ENCODE results near the gene TYK2.

The TYK2 gene

DNA sequence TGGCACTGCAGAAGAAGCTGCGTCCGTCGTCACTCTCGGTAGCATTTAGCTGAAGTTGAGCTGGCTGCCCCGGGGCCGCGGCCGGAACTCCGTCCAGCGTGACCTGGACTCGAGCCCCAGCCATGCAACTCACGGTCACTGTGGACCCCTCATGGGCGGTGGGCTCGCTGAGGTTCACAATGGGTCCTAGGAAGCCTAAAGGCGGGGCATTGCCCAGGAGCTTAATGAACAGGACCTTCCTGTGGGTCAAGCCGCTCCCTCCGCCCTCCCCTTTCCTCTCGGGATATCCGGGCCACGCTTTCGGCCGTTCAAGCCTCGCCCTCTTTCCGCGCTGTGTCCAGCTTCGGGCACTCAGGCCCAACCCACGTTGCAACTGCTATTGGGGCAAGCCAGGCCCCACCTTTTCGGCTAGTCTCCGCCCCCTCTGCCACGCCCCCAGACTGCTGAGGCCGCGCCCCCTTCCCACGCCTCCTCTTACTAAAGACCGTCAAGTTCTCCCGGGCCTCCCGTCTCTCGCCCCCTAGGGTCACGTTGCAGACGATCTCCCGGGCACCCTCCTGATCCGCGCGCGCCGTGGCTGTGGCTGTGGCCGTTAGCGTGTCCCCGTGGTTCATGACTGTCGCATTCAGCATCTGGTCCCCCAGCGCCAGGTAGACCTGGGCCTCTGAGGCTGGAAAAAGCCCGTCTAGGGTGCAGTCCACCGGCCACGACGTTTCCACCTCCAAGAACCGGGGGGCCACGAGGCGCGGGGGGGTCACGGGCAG, 45.6 kb downstream of the TYK2 start (continued):
- TF ChIP-seq, protein P1, sequence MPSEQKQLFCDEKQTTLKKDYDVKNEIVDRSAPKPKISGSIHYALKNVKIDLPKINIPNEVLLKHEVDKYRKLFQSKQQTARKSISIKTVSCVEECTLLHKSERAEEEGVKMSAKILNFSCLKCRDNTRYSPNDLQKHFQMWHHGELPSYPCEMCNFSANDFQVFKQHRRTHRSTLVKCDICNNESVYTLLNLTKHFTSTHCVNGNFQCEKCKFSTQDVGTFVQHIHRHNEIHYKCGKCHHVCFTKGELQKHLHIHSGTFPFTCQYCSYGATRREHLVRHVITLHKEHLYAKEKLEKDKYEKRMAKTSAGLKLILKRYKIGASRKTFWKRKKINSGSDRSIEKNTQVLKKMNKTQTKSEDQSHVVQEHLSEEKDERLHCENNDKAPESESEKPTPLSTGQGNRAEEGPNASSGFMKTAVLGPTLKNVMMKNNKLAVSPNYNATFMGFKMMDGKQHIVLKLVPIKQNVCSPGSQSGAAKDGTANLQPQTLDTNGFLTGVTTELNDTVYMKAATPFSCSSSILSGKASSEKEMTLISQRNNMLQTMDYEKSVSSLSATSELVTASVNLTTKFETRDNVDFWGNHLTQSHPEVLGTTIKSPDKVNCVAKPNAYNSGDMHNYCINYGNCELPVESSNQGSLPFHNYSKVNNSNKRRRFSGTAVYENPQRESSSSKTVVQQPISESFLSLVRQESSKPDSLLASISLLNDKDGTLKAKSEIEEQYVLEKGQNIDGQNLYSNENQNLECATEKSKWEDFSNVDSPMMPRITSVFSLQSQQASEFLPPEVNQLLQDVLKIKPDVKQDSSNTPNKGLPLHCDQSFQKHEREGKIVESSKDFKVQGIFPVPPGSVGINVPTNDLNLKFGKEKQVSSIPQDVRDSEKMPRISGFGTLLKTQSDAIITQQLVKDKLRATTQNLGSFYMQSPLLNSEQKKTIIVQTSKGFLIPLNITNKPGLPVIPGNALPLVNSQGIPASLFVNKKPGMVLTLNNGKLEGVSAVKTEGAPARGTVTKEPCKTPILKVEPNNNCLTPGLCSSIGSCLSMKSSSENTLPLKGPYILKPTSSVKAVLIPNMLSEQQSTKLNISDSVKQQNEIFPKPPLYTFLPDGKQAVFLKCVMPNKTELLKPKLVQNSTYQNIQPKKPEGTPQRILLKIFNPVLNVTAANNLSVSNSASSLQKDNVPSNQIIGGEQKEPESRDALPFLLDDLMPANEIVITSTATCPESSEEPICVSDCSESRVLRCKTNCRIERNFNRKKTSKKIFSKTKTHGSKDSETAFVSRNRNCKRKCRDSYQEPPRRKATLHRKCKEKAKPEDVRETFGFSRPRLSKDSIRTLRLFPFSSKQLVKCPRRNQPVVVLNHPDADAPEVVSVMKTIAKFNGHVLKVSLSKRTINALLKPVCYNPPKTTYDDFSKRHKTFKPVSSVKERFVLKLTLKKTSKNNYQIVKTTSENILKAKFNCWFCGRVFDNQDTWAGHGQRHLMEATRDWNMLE (tag by site-specific recombination; conservative IDR thresholded peaks at IDR 0.05; ENCODE audit: low read depth) = no peak
- TF ChIP-seq ZNF626 (tag by site-specific recombination; IDR thresholded peaks at IDR 0.05) = no peak
- TF ChIP-seq, protein P2, sequence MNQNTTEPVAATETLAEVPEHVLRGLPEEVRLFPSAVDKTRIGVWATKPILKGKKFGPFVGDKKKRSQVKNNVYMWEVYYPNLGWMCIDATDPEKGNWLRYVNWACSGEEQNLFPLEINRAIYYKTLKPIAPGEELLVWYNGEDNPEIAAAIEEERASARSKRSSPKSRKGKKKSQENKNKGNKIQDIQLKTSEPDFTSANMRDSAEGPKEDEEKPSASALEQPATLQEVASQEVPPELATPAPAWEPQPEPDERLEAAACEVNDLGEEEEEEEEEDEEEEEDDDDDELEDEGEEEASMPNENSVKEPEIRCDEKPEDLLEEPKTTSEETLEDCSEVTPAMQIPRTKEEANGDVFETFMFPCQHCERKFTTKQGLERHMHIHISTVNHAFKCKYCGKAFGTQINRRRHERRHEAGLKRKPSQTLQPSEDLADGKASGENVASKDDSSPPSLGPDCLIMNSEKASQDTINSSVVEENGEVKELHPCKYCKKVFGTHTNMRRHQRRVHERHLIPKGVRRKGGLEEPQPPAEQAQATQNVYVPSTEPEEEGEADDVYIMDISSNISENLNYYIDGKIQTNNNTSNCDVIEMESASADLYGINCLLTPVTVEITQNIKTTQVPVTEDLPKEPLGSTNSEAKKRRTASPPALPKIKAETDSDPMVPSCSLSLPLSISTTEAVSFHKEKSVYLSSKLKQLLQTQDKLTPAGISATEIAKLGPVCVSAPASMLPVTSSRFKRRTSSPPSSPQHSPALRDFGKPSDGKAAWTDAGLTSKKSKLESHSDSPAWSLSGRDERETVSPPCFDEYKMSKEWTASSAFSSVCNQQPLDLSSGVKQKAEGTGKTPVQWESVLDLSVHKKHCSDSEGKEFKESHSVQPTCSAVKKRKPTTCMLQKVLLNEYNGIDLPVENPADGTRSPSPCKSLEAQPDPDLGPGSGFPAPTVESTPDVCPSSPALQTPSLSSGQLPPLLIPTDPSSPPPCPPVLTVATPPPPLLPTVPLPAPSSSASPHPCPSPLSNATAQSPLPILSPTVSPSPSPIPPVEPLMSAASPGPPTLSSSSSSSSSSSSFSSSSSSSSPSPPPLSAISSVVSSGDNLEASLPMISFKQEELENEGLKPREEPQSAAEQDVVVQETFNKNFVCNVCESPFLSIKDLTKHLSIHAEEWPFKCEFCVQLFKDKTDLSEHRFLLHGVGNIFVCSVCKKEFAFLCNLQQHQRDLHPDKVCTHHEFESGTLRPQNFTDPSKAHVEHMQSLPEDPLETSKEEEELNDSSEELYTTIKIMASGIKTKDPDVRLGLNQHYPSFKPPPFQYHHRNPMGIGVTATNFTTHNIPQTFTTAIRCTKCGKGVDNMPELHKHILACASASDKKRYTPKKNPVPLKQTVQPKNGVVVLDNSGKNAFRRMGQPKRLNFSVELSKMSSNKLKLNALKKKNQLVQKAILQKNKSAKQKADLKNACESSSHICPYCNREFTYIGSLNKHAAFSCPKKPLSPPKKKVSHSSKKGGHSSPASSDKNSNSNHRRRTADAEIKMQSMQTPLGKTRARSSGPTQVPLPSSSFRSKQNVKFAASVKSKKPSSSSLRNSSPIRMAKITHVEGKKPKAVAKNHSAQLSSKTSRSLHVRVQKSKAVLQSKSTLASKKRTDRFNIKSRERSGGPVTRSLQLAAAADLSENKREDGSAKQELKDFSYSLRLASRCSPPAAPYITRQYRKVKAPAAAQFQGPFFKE (tag by site-specific recombination; IDR thresholded peaks at IDR 0.05; ENCODE audit: borderline replicate concordance) = no peak
- TF ChIP-seq EGR2 (tag by site-specific recombination; IDR thresholded peaks at IDR 0.05; ENCODE audit: low read depth) = peak; percentile 90
- TF ChIP-seq ZNF76 (tag by site-specific recombination; IDR thresholded peaks at IDR 0.05; ENCODE audit: borderline replicate concordance, low read depth) = no peak
- TF ChIP-seq ZIC2 (tag by site-specific recombination; IDR thresholded peaks at IDR 0.05) = peak; percentile 40; the same call in 1 of the 2 replicates
- TF ChIP-seq, protein P3, sequence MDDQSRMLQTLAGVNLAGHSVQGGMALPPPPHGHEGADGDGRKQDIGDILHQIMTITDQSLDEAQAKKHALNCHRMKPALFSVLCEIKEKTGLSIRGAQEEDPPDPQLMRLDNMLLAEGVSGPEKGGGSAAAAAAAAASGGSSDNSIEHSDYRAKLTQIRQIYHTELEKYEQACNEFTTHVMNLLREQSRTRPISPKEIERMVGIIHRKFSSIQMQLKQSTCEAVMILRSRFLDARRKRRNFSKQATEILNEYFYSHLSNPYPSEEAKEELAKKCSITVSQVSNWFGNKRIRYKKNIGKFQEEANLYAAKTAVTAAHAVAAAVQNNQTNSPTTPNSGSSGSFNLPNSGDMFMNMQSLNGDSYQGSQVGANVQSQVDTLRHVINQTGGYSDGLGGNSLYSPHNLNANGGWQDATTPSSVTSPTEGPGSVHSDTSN (CRISPR knock-in tag; IDR thresholded peaks at IDR 0.05) = no peak
- no peak for TF ChIP-seq ZNF785 (tag by site-specific recombination; IDR thresholded peaks at IDR 0.05)
- TF ChIP-seq, protein P4, sequence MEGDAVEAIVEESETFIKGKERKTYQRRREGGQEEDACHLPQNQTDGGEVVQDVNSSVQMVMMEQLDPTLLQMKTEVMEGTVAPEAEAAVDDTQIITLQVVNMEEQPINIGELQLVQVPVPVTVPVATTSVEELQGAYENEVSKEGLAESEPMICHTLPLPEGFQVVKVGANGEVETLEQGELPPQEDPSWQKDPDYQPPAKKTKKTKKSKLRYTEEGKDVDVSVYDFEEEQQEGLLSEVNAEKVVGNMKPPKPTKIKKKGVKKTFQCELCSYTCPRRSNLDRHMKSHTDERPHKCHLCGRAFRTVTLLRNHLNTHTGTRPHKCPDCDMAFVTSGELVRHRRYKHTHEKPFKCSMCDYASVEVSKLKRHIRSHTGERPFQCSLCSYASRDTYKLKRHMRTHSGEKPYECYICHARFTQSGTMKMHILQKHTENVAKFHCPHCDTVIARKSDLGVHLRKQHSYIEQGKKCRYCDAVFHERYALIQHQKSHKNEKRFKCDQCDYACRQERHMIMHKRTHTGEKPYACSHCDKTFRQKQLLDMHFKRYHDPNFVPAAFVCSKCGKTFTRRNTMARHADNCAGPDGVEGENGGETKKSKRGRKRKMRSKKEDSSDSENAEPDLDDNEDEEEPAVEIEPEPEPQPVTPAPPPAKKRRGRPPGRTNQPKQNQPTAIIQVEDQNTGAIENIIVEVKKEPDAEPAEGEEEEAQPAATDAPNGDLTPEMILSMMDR (tag by site-specific recombination; IDR thresholded peaks at IDR 0.05) = peak; percentile 59; the same call in 1 of the 2 replicates
- no peak for TF ChIP-seq ZNF549 (tag by site-specific recombination; IDR thresholded peaks at IDR 0.05)
- no peak for TF ChIP-seq ZNF221 (tag by site-specific recombination; IDR thresholded peaks at IDR 0.05; ENCODE audit: borderline replicate concordance)
- no peak for TF ChIP-seq FEZF1 (tag by site-specific recombination; IDR thresholded peaks at IDR 0.05)
- TF ChIP-seq SP2 (tag by site-specific recombination; IDR thresholded peaks at IDR 0.05) = peak; percentile 97
- TF ChIP-seq, protein P5, sequence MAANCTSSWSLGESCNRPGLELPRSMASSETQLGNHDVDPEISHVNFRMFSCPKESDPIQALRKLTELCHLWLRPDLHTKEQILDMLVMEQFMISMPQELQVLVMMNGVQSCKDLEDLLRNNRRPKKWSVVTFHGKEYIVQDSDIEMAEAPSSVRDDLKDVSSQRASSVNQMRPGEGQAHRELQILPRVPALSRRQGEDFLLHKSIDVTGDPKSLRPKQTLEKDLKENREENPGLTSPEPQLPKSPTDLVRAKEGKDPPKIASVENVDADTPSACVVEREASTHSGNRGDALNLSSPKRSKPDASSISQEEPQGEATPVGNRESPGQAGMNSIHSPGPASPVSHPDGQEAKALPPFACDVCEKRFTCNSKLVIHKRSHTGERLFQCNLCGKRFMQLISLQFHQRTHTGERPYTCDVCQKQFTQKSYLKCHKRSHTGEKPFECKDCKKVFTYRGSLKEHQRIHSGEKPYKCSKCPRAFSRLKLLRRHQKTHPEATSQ (tag by site-specific recombination; IDR thresholded peaks at IDR 0.05) = no peak
- TF ChIP-seq ZNF394 (tag by site-specific recombination; IDR thresholded peaks at IDR 0.05; ENCODE audit: borderline replicate concordance) = no peak
- no peak for TF ChIP-seq ZNF112 (tag by site-specific recombination; IDR thresholded peaks at IDR 0.05)
- no peak for TF ChIP-seq KLF7 (tag by site-specific recombination; IDR thresholded peaks at IDR 0.05; ENCODE audit: borderline replicate concordance)
- TF ChIP-seq MYNN (tag by site-specific recombination; IDR thresholded peaks at IDR 0.05; ENCODE audit: borderline replicate concordance) = no peak
- TF ChIP-seq ZNF274 (IDR thresholded peaks at IDR 0.05; ENCODE audit: low read length) = no peak
- TF ChIP-seq ZNF274 (tag by site-specific recombination; IDR thresholded peaks at IDR 0.05; ENCODE audit: borderline replicate concordance) = no peak
- no peak for TF ChIP-seq ZNF677 (tag by site-specific recombination; IDR thresholded peaks at IDR 0.05)
- TF ChIP-seq ZFP41 (tag by site-specific recombination; IDR thresholded peaks at IDR 0.05; ENCODE audit: borderline replicate concordance) = no peak
- TF ChIP-seq GLIS1 (tag by site-specific recombination; IDR thresholded peaks at IDR 0.05) = peak; percentile 68
- no peak for TF ChIP-seq MZF1 (tag by site-specific recombination; IDR thresholded peaks at IDR 0.05; ENCODE audit: borderline replicate concordance)

Measured in HEK293 (cell line).